Stimulated activated naive B cell treated with anti-CD40 and anti-IgM and Interleukin-4, amounts not matched to agents 10 μg/mL and 1 μg/mL and 100 μg/mL, for 72 hours (primary cell): ENCODE measurements around the gene TYMS.

Source experiments
- ATAC-seq, 2 donors: fragments of 150-1000 bp; cut with Tn5 transposase; replicated peaks; 2 replicates each; pipeline ENCODE4 v1.10.0; 2021; ENCODE audit warnings: moderate library complexity in 1 of 2
- DNase-seq: peaks from one replicate; pipeline ENCODE4 v3.0.0; 2021
- H3K27ac Mint-ChIP-seq: one replicate; pipeline ENCODE4 v1.8.0; 2022; ENCODE audit warnings: mild to moderate bottlenecking, mixed read lengths
- H3K27me3 Mint-ChIP-seq, 2 donors: one replicate each; pipeline ENCODE4 v1.8.0; 2022; ENCODE audit warnings: mixed read lengths in 2 of 2
- H3K36me3 Mint-ChIP-seq, 2 donors: one replicate each; pipeline ENCODE4 v1.8.0; 2022; ENCODE audit warnings: mixed read lengths in 2 of 2, mild to moderate bottlenecking in 1 of 2
- H3K4me1 Mint-ChIP-seq, 2 donors: one replicate each; pipeline ENCODE4 v1.8.0; 2022; ENCODE audit warnings: mixed read lengths in 2 of 2, mild to moderate bottlenecking in 1 of 2
- H3K4me3 Mint-ChIP-seq, 2 donors: one replicate each; pipeline ENCODE4 v1.8.0; 2022; ENCODE audit warnings: mild to moderate bottlenecking in 2 of 2, mixed read lengths in 2 of 2, moderate library complexity in 1 of 2
- H3K9me3 Mint-ChIP-seq, 2 donors: one replicate each; pipeline ENCODE4 v1.8.0; 2022; ENCODE audit warnings: mixed read lengths in 2 of 2, mild to moderate bottlenecking in 1 of 2

The TYMS gene

GRCh38 chr18:627231-627630 is 30.2 kb upstream of the TYMS start:
- H3K27ac Mint-ChIP-seq: no peak overlapping the region
- DNase-seq (no peak), ATAC-seq (no peak)
- no peak overlapping the region for H3K4me3 Mint-ChIP-seq
- H3K4me1 Mint-ChIP-seq: peaks cover 0 to 2% of the 10 kb centered on the region in 2 donors
- peaks cover 0 to 3% of the 10 kb centered on the region in 2 donors for H3K9me3 Mint-ChIP-seq
- peaks cover 8 to 15% of the 10 kb centered on the region in 2 donors for H3K27me3 Mint-ChIP-seq
- H3K36me3 Mint-ChIP-seq: no peaks in the 10 kb centered on the region

- ATAC-seq: no peak
- no peak overlapping the region for H3K4me3 Mint-ChIP-seq
These were observed 27.9 kb upstream of the TYMS start for GRCh38 chr18:629269-630150.

GRCh38 chr18:631560-631959 is 25.9 kb upstream of the TYMS start:
- no peaks in the 10 kb centered on the region for H3K36me3 Mint-ChIP-seq
- peaks cover 0 to 3% of the 10 kb centered on the region in 2 donors for H3K9me3 Mint-ChIP-seq
- no peak for DNase-seq
- no peak overlapping the region for H3K4me3 Mint-ChIP-seq
- ATAC-seq: no peak
- no peak overlapping the region for H3K27ac Mint-ChIP-seq
- no peaks in the 10 kb centered on the region for H3K4me1 Mint-ChIP-seq
- peaks cover 3 to 5% of the 10 kb centered on the region in 2 donors for H3K27me3 Mint-ChIP-seq

More at GRCh38 chr18:629269-630150, 27.9 kb upstream of the TYMS start:
- DNase-seq: no peak
- no peaks in the 10 kb centered on the region for H3K36me3 Mint-ChIP-seq
- H3K27ac Mint-ChIP-seq: no peak overlapping the region
- peaks cover 0 to 3% of the 10 kb centered on the region in 2 donors for H3K9me3 Mint-ChIP-seq
- H3K27me3 Mint-ChIP-seq: peaks cover 3 to 5% of the 10 kb centered on the region in 2 donors
- H3K4me1 Mint-ChIP-seq: no peaks in the 10 kb centered on the region

GRCh38 chr18:634551-635045 is 22.9 kb upstream of the TYMS start:
- no peaks in the 10 kb centered on the region for H3K4me1 Mint-ChIP-seq
- peaks cover 1 to 7% of the 10 kb centered on the region in 2 donors for H3K27me3 Mint-ChIP-seq
- DNase-seq (no peak), ATAC-seq (no peak)
- peaks cover 0 to 3% of the 10 kb centered on the region in 2 donors for H3K9me3 Mint-ChIP-seq
- no peaks in the 10 kb centered on the region for H3K36me3 Mint-ChIP-seq
- H3K27ac Mint-ChIP-seq: no peak overlapping the region
- no peak overlapping the region for H3K4me3 Mint-ChIP-seq

GRCh38 chr18:635171-635570 is 22.3 kb upstream of the TYMS start:
- Mint-ChIP-seq H3K9me3 (peaks cover 0 to 3% of the 10 kb centered on the region in 2 donors), H3K27ac (no peak overlapping the region), H3K4me3 (no peak overlapping the region), H3K36me3 (no peaks in the 10 kb centered on the region), H3K27me3 (peaks cover 0 to 7% of the 10 kb centered on the region in 2 donors), H3K4me1 (no peaks in the 10 kb centered on the region)
- ATAC-seq (no peak), DNase-seq (no peak)

GRCh38 chr18:641224-641623 is 16.2 kb upstream of the TYMS start:
- ATAC-seq: no peak
- Mint-ChIP-seq H3K27ac (no peak overlapping the region), H3K9me3 (no peaks in the 10 kb centered on the region), H3K4me1 (no peaks in the 10 kb centered on the region), H3K36me3 (no peaks in the 10 kb centered on the region), H3K27me3 (peaks cover 0 to 4% of the 10 kb centered on the region in 2 donors), H3K4me3 (no peak overlapping the region)
- DNase-seq: no peak

GRCh38 chr18:644395-645004 is 13.0 kb upstream of the TYMS start:
- DNase-seq (no peak), ATAC-seq (peak; percentile 34 to 69)
- H3K27me3 Mint-ChIP-seq: peaks cover 0 to 6% of the 10 kb centered on the region in 2 donors
- no peaks in the 10 kb centered on the region for H3K9me3 Mint-ChIP-seq
- no peaks in the 10 kb centered on the region for H3K4me1 Mint-ChIP-seq
- no peak overlapping the region for H3K27ac Mint-ChIP-seq
- H3K36me3 Mint-ChIP-seq: no peaks in the 10 kb centered on the region
- no peak overlapping the region for H3K4me3 Mint-ChIP-seq

GRCh38 chr18:647304-647703 is 10.1 kb upstream of the TYMS start:
- no peaks in the 10 kb centered on the region for H3K9me3 Mint-ChIP-seq
- no peak for DNase-seq
- no peak overlapping the region for H3K27ac Mint-ChIP-seq
- H3K4me1 Mint-ChIP-seq: peaks cover 6 to 7% of the 10 kb centered on the region in 2 donors
- H3K36me3 Mint-ChIP-seq: no peaks in the 10 kb centered on the region
- no peak for ATAC-seq
- H3K27me3 Mint-ChIP-seq: peaks cover 5 to 13% of the 10 kb centered on the region in 2 donors
- no peak overlapping the region for H3K4me3 Mint-ChIP-seq

GRCh38 chr18:649341-649740 is 8.1 kb upstream of the TYMS start:
- Mint-ChIP-seq H3K36me3 (no peaks in the 10 kb centered on the region), H3K4me1 (peaks cover 6 to 7% of the 10 kb centered on the region in 2 donors), H3K27ac (no peak overlapping the region), H3K4me3 (no peak overlapping the region), H3K27me3 (peaks cover 5 to 22% of the 10 kb centered on the region in 2 donors), H3K9me3 (no peaks in the 10 kb centered on the region)
- ATAC-seq: no peak
- DNase-seq: no peak

GRCh38 chr18:650428-650858 is 7.0 kb upstream of the TYMS start:
- H3K27ac Mint-ChIP-seq: peak overlapping the region; percentile 2
- ATAC-seq (peak; percentile 98), DNase-seq (peak; percentile 26)
- peaks cover 6 to 7% of the 10 kb centered on the region in 2 donors for H3K4me1 Mint-ChIP-seq
- H3K9me3 Mint-ChIP-seq: no peaks in the 10 kb centered on the region
- H3K27me3 Mint-ChIP-seq: peaks cover 5 to 29% of the 10 kb centered on the region in 2 donors
- no peaks in the 10 kb centered on the region for H3K36me3 Mint-ChIP-seq
- H3K4me3 Mint-ChIP-seq: no peak overlapping the region

GRCh38 chr18:652131-652530 is 5.3 kb upstream of the TYMS start:
- DNase-seq (no peak), ATAC-seq (no peak)
- Mint-ChIP-seq H3K4me3 (no peak overlapping the region), H3K36me3 (no peaks in the 10 kb centered on the region), H3K27me3 (peaks cover 14 to 42% of the 10 kb centered on the region in 2 donors), H3K4me1 (peaks cover 6 to 9% of the 10 kb centered on the region in 2 donors), H3K27ac (no peak overlapping the region), H3K9me3 (no peaks in the 10 kb centered on the region)

- H3K9me3 Mint-ChIP-seq: no peaks in the 10 kb centered on the region
- H3K4me3 Mint-ChIP-seq: no peak overlapping the region
- H3K27me3 Mint-ChIP-seq: peaks cover 14 to 38% of the 10 kb centered on the region in 2 donors
- H3K4me1 Mint-ChIP-seq: peaks cover 6 to 12% of the 10 kb centered on the region in 2 donors
- peaks cover 0 to under 1% of the 10 kb centered on the region in 2 donors for H3K36me3 Mint-ChIP-seq
- DNase-seq (no peak), ATAC-seq (no peak)
- H3K27ac Mint-ChIP-seq: no peak overlapping the region
These were observed 3.9 kb upstream of the TYMS start for GRCh38 chr18:653512-653911.

GRCh38 chr18:654601-655000 is 2.9 kb upstream of the TYMS start:
- Mint-ChIP-seq H3K9me3 (no peaks in the 10 kb centered on the region), H3K27ac (no peak overlapping the region), H3K4me3 (no peak overlapping the region), H3K36me3 (peaks cover 2 to 9% of the 10 kb centered on the region in 2 donors), H3K27me3 (peaks cover 24 to 48% of the 10 kb centered on the region in 2 donors), H3K4me1 (peaks cover 16 to 22% of the 10 kb centered on the region in 2 donors)
- ATAC-seq (no peak), DNase-seq (no peak)

- ATAC-seq (no peak), DNase-seq (no peak)
- Mint-ChIP-seq H3K27ac (no peak overlapping the region), H3K36me3 (peaks cover 5 to 12% of the 10 kb centered on the region in 2 donors), H3K27me3 (peaks cover 31 to 52% of the 10 kb centered on the region in 2 donors), H3K4me3 (no peak overlapping the region), H3K9me3 (no peaks in the 10 kb centered on the region), H3K4me1 (peaks cover 14 to 17% of the 10 kb centered on the region in 2 donors)
These were observed 2.0 kb upstream of the TYMS start for GRCh38 chr18:655445-655844.
